ENCODE data around the gene ONECUT2. TPM values are rescaled to one million over a fixed set of nuclear protein-coding genes. Genes with fewer than 3 reads are reported as not detected.

Gene ONECUT2
- polyA plus RNA-seq, 3 donors: not detected

DNA sequence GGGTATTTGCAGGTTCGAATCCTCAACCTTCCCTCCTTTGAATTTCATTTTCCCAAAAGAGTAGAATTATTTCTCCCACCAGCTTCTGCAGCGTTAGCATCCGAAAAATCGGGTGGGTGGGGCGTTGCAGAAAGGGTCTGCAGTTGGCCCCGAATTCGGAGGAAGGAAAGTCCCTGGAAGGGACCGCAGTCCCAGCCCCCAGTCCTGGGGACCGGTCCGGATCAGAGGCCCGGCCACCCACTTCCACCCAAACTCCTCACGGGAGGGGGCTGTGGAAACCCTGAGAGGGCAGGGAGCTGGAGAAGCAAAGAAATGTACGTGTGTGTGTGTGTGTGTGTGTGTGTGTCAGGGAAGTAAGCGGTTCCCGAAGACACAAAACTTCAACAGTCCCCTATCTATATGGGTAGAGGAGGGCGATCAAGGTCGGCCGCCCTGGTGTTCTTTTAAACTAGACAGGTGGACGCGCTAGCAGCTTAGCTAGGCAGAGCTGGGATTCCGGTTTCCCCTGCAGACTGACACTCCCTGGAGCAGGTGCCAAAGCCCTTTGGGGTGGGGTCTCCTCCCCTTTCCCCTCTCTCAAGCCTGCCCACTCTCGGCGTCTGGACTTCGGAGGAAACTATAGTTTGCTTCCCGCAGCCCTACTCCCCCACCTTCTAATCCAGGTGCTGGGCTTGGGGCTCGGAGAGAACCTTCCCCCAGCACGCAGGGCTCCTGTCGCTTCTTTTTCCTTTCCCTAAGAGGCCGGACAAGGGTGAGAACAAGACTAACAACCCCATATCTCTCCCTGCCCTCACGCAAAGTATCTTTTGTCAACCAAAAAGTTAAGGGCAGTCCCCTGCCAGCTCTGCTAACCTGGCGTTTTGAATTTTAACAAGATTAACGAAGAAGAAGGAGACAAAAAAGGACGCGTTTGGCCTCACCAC, 4.8 kb upstream of the ONECUT2 start:
- TF ChIP-seq, protein P1, sequence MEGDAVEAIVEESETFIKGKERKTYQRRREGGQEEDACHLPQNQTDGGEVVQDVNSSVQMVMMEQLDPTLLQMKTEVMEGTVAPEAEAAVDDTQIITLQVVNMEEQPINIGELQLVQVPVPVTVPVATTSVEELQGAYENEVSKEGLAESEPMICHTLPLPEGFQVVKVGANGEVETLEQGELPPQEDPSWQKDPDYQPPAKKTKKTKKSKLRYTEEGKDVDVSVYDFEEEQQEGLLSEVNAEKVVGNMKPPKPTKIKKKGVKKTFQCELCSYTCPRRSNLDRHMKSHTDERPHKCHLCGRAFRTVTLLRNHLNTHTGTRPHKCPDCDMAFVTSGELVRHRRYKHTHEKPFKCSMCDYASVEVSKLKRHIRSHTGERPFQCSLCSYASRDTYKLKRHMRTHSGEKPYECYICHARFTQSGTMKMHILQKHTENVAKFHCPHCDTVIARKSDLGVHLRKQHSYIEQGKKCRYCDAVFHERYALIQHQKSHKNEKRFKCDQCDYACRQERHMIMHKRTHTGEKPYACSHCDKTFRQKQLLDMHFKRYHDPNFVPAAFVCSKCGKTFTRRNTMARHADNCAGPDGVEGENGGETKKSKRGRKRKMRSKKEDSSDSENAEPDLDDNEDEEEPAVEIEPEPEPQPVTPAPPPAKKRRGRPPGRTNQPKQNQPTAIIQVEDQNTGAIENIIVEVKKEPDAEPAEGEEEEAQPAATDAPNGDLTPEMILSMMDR (IDR thresholded peaks at IDR 0.05): no peak
- Histone ChIP-seq H3K79me2 (ENCODE audit: insufficient read depth, low read length) (no peaks in the 10 kb centered on the region), H3K4me2 (replicated peaks; ENCODE audit: extremely low read depth, low read length, poor library complexity, severe bottlenecking) (peak overlapping the region; percentile 56), H3K4me1 (ENCODE audit: control insufficient read depth in 1 of 2, insufficient read depth in 2 of 2, low read length in 2 of 2) (peaks cover 27 to 36% of the 10 kb centered on the region in 2 donors), H4K20me1 (ENCODE audit: insufficient read depth, low read length) (no peaks in the 10 kb centered on the region), H3K27me3 (ENCODE audit: control insufficient read depth in 2 of 2, insufficient read depth in 2 of 2, low read length in 2 of 2) (peaks cover 92 to 95% of the 10 kb centered on the region in 2 donors), H3K36me3 (replicated peaks in 1 of 2; ENCODE audit: control insufficient read depth in 1 of 2, insufficient read depth in 2 of 2, low read length in 2 of 2) (no peaks in the 10 kb centered on the region), H3K9me3 (replicated peaks in 1 of 2; ENCODE audit: control insufficient read depth in 1 of 2, insufficient read depth in 1 of 2, low read length in 2 of 2) (peaks cover 19 to 73% of the 10 kb centered on the region in 2 donors), H3K27ac (ENCODE audit: low read depth in 1 of 2, low read length in 2 of 2) (no peak overlapping the region), H3K4me3 (replicated peaks in 1 of 3; ENCODE audit: low read depth in 2 of 3, low read length in 3 of 3) (peak overlapping the region in 1 of 3 experiments; percentile 42), H3K9ac (ENCODE audit: insufficient read depth, low read length, poor library complexity, severe bottlenecking) (no peak overlapping the region), H2AFZ (ENCODE audit: insufficient read depth, low read depth, low read length, poor library complexity, severe bottlenecking) (no peak overlapping the region)
- peaks cover 90 to 98% (median 95%) of the 10 kb centered on the region in 3 donors for H3K27me3 Mint-ChIP-seq (ENCODE audit: low read depth in 3 of 3)
- 9% methylated on average over 12 of the region's 34 CpGs for WGBS (ENCODE audit: insufficient coverage)
- no peak for DNase-seq
- intact Hi-C loops (cut with micrococcal nuclease): no loop called here
- peaks cover 10 to 17% of the 10 kb centered on the region in 2 donors for H3K36me3 Mint-ChIP-seq
- H3K4me3 Mint-ChIP-seq: peak overlapping the region; percentile 17 to 86
- peaks cover 37% of the 10 kb centered on the region for H3K4me1 Mint-ChIP-seq
- H3K9me3 Mint-ChIP-seq: peaks cover 8 to 67% (median 55%) of the 10 kb centered on the region in 7 donors
- H3K27ac Mint-ChIP-seq: no peak overlapping the region

DNA sequence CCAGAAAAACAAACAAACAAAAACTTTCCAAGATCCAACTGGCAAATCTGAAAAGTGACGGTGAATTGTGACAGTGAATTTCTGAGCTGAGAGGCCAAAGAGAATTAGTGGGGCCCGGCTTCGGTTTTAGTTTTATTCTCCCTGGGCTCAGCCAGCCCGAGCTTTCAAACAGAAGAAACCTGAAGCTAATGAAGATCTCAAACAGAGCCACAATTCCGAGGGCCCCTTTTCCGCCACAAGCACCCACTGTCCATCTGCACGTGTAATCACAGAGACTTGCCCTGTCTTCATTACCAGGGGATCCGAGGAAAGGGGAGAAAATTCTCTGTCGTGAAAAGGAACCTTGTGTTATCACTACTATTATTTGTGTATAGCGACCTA, 4.2 kb upstream of the ONECUT2 start:
- DNase-seq: no peak
- Histone ChIP-seq H3K4me1 (ENCODE audit: control insufficient read depth in 1 of 2, insufficient read depth in 2 of 2, low read length in 2 of 2) (peaks cover 27 to 38% of the 10 kb centered on the region in 2 donors), H2AFZ (ENCODE audit: insufficient read depth, low read depth, low read length, poor library complexity, severe bottlenecking) (no peak overlapping the region), H3K9ac (ENCODE audit: insufficient read depth, low read length, poor library complexity, severe bottlenecking) (no peak overlapping the region), H3K4me2 (replicated peaks; ENCODE audit: extremely low read depth, low read length, poor library complexity, severe bottlenecking) (no peak overlapping the region), H4K20me1 (ENCODE audit: insufficient read depth, low read length) (no peaks in the 10 kb centered on the region), H3K27me3 (ENCODE audit: control insufficient read depth in 2 of 2, insufficient read depth in 2 of 2, low read length in 2 of 2) (peaks cover 87 to 90% of the 10 kb centered on the region in 2 donors), H3K4me3 (replicated peaks in 1 of 3; ENCODE audit: low read depth in 2 of 3, low read length in 3 of 3) (no peak overlapping the region), H3K9me3 (replicated peaks in 1 of 2; ENCODE audit: control insufficient read depth in 1 of 2, insufficient read depth in 1 of 2, low read length in 2 of 2) (peaks cover 19 to 73% of the 10 kb centered on the region in 2 donors), H3K36me3 (replicated peaks in 1 of 2; ENCODE audit: control insufficient read depth in 1 of 2, insufficient read depth in 2 of 2, low read length in 2 of 2) (no peaks in the 10 kb centered on the region), H3K27ac (ENCODE audit: low read depth in 1 of 2, low read length in 2 of 2) (no peak overlapping the region), H3K79me2 (ENCODE audit: insufficient read depth, low read length) (no peaks in the 10 kb centered on the region)
- Mint-ChIP-seq H3K9me3 (peaks cover 9 to 66% (median 55%) of the 10 kb centered on the region in 7 donors), H3K36me3 (peaks cover 11 to 19% of the 10 kb centered on the region in 2 donors), H3K4me3 (peak overlapping the region in 1 of 2 donors; percentile 86), H3K27me3 (ENCODE audit: low read depth in 3 of 3) (peaks cover 86 to 94% (median 91%) of the 10 kb centered on the region in 3 donors), H3K4me1 (peaks cover 38% of the 10 kb centered on the region), H3K27ac (no peak overlapping the region)
- 5% methylated on average over 3 of the region's 10 CpGs for WGBS (ENCODE audit: insufficient coverage)
- intact Hi-C loops (cut with micrococcal nuclease): no loop called here
- TF ChIP-seq, protein P1 (IDR thresholded peaks at IDR 0.05): no peak
